ENCODE data around the gene PPP2R5E.

DNA sequence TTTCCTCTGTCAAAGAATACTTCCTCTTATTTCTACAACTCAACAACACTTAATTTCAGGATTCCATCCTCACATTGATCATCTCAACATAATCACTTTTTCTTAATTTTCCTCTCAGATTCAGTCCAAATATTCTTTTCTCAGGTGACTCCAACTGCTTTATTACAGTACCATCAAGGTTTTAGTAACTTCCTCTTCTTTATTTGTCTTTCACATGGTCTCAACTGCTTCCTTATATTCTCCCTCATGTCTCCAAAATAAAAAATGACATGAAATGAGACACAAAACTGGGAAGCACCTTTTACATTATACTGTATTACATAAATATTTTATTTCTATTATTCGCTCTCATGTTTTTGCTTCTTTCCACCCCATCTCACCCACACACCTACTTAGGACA, 55.5 kb downstream of the PPP2R5E start:
- TF ChIP-seq, protein P1, sequence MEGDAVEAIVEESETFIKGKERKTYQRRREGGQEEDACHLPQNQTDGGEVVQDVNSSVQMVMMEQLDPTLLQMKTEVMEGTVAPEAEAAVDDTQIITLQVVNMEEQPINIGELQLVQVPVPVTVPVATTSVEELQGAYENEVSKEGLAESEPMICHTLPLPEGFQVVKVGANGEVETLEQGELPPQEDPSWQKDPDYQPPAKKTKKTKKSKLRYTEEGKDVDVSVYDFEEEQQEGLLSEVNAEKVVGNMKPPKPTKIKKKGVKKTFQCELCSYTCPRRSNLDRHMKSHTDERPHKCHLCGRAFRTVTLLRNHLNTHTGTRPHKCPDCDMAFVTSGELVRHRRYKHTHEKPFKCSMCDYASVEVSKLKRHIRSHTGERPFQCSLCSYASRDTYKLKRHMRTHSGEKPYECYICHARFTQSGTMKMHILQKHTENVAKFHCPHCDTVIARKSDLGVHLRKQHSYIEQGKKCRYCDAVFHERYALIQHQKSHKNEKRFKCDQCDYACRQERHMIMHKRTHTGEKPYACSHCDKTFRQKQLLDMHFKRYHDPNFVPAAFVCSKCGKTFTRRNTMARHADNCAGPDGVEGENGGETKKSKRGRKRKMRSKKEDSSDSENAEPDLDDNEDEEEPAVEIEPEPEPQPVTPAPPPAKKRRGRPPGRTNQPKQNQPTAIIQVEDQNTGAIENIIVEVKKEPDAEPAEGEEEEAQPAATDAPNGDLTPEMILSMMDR (IDR thresholded peaks at IDR 0.05; ENCODE audit: control extremely low read depth in 1 of 3, insufficient read depth in 1 of 3, low read depth in 1 of 3, low read length in 3 of 3): no peak
- TF ChIP-seq TCF12 (IDR thresholded peaks at IDR 0.05; ENCODE audit: low read depth, low read length) (no peak), CBX8 (IDR thresholded peaks at IDR 0.05; ENCODE audit: borderline replicate concordance, low read depth, low read length) (no peak), YY1 (IDR thresholded peaks at IDR 0.05; ENCODE audit: low read depth, low read length) (no peak), TEAD4 (IDR thresholded peaks at IDR 0.05; ENCODE audit: low read depth, low read length) (no peak), SIN3A (conservative IDR thresholded peaks at IDR 0.05 in 1 of 2, IDR thresholded peaks at IDR 0.05 in 1 of 2; ENCODE audit: low read depth in 1 of 2, low read length in 2 of 2) (no peak), EZH2 (IDR thresholded peaks at IDR 0.05; ENCODE audit: low read depth, low read length, severe bottlenecking) (no peak), BRCA1 (IDR thresholded peaks at IDR 0.05; ENCODE audit: low read depth, low read length) (no peak), TAF7 (optimal IDR thresholded peaks at IDR 0.05; ENCODE audit: borderline replicate concordance, low read depth, low read length) (no peak), MAFK (IDR thresholded peaks at IDR 0.05; ENCODE audit: low read depth, low read length) (no peak)

Data from H1 (cell line).